SK-N-MC (cell line): ENCODE data around the gene ZBTB46.

Experiments
- EZH2 ChIP-seq: fragments of 200-600 bp; sonication (generic); IDR thresholded peaks from one replicate; pipeline ENCODE4 v1.6.1; 2017; ENCODE audit warnings: antibody characterized with exemption
- FOXP2 ChIP-seq: optimal IDR thresholded peaks from 2 replicates; pipeline ENCODE3; 2011; ENCODE audit warnings: mild to moderate bottlenecking, moderate library complexity; ENCODE audit not compliant: insufficient read depth; ENCODE audit errors: extremely low read length, control extremely low read depth
- POLR2AphosphoS5 ChIP-seq: IDR thresholded peaks from 2 replicates; pipeline ENCODE4 v1.6.1; 2012; ENCODE audit warnings: mild to moderate bottlenecking, low read depth, low read length, borderline replicate concordance

DNA sequence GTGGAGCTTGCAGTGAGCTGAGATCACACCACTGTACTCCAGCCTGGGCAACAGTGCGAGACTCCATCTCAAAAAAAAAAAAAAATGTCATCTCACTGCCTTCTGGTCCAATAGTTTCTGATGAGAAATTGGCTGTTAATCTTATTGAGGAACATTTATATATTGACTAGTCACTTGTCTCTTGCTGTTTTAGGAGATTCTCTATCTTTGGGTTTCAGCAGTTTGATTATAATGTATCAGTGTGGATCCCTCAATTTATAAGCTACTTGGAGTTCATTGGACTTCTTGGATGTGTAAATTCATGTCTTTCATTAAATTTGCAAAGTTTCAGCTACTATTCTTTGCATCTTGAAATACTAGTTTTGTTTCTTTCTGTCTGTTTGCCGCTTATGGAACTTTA lies 112.1 kb downstream of the ZBTB46 start:
- TF ChIP-seq POLR2AphosphoS5 = no peak
- TF ChIP-seq EZH2 = no peak
- no peak for TF ChIP-seq FOXP2
